Astrocyte (in vitro differentiated cells and primary cell): ENCODE results near the gene KRT28. TPM values are rescaled to one million over a fixed set of nuclear protein-coding genes. Genes with fewer than 3 reads are reported as not detected.

Experiments used
- DNase-seq: peaks from one replicate; pipeline ENCODE4 v3.0.0-alpha.2; 2010; ENCODE audit warnings: low read depth
- FAIRE-seq: peaks from 2 replicates; lab custom pipeline; 2011; peaks lifted over from hg19 to GRCh38; lab: Jason Lieb, UNC
- H2AFZ ChIP-seq: 2 replicates; pipeline ENCODE4 v1.6.0; 2012; ENCODE audit warnings: low read depth, low read length, inconsistent platforms
- H3K27ac ChIP-seq: 2 replicates; pipeline ENCODE4 v1.5.1; 2011; ENCODE audit warnings: low read depth, low read length, inconsistent platforms
- H3K27me3 ChIP-seq: 2 replicates; pipeline ENCODE4 v1.6.0; 2011; ENCODE audit warnings: low read length, inconsistent platforms; ENCODE audit not compliant: insufficient read depth
- H3K36me3 ChIP-seq: 2 replicates; pipeline ENCODE4 v1.5.1; 2011; ENCODE audit warnings: low read length, inconsistent platforms; ENCODE audit not compliant: insufficient read depth
- H3K4me1 ChIP-seq: 2 replicates; pipeline ENCODE4 v1.5.1; 2011; ENCODE audit warnings: low read length, inconsistent platforms; ENCODE audit not compliant: insufficient read depth
- H3K4me2 ChIP-seq: 2 replicates; pipeline ENCODE4 v1.6.0; 2012; ENCODE audit warnings: low read length, inconsistent platforms
- H3K4me3 ChIP-seq: 2 replicates; pipeline ENCODE4 v1.5.1; 2011; ENCODE audit warnings: low read depth, mild to moderate bottlenecking, low read length, inconsistent platforms; ENCODE audit not compliant: insufficient read depth
- H3K79me2 ChIP-seq: 2 replicates; pipeline ENCODE4 v1.6.0; 2012; ENCODE audit warnings: mild to moderate bottlenecking, low read length, inconsistent platforms; ENCODE audit not compliant: insufficient read depth
- H3K9ac ChIP-seq: 2 replicates; pipeline ENCODE4 v1.6.0; 2012; ENCODE audit warnings: mild to moderate bottlenecking, low read length, inconsistent platforms
- H3K9me3 ChIP-seq: 2 replicates; pipeline ENCODE4 v1.5.1; 2012; ENCODE audit warnings: low read depth, mild to moderate bottlenecking, low read length, inconsistent platforms; ENCODE audit not compliant: insufficient read depth
- H4K20me1 ChIP-seq: 2 replicates; pipeline ENCODE4 v1.6.0; 2012; ENCODE audit warnings: low read length, inconsistent platforms; ENCODE audit not compliant: insufficient read depth
- H3K27ac Mint-ChIP-seq: one replicate; pipeline ENCODE4 v1.8.0; 2021; ENCODE audit warnings: mild to moderate bottlenecking, mixed read lengths; ENCODE audit not compliant: unreplicated experiment
- H3K27me3 Mint-ChIP-seq: one replicate; pipeline ENCODE4 v1.8.0; 2021; ENCODE audit warnings: low read depth, mixed read lengths; ENCODE audit not compliant: unreplicated experiment
- H3K36me3 Mint-ChIP-seq: one replicate; pipeline ENCODE4 v1.8.0; 2021; ENCODE audit warnings: low read depth, mixed read lengths; ENCODE audit not compliant: unreplicated experiment
- H3K4me1 Mint-ChIP-seq: one replicate; pipeline ENCODE4 v1.8.0; 2021; ENCODE audit warnings: low read depth, mixed read lengths; ENCODE audit not compliant: unreplicated experiment
- H3K4me3 Mint-ChIP-seq: one replicate; pipeline ENCODE4 v1.8.0; 2021; ENCODE audit warnings: mild to moderate bottlenecking, moderate library complexity, mixed read lengths; ENCODE audit not compliant: unreplicated experiment
- H3K9me3 Mint-ChIP-seq: one replicate; pipeline ENCODE4 v1.8.0; 2021; ENCODE audit warnings: mild to moderate bottlenecking, mixed read lengths; ENCODE audit not compliant: unreplicated experiment
- CTCF ChIP-seq: IDR thresholded peaks from 2 replicates; pipeline ENCODE4 v1.5.1; 2011; ENCODE audit warnings: low read depth, mild to moderate bottlenecking, inconsistent platforms, low read length, moderate library complexity; ENCODE audit not compliant: insufficient read depth
- EZH2 ChIP-seq: IDR thresholded peaks from 2 replicates; pipeline ENCODE4 v1.6.1; 2012; ENCODE audit warnings: mild to moderate bottlenecking, low read length, inconsistent platforms; ENCODE audit not compliant: insufficient read depth
- total RNA-seq: library from RNA; stranded (reverse); gene quantifications from 2 replicates; pipeline ENCODE4 v1.2.1, GENCODE V29; 2021

KRT28 gene
- total RNA-seq, 1 donor from 2014 or later = not detected

- H3K36me3 Mint-ChIP-seq = no peaks in the 10 kb centered on the region
- no peaks in the 10 kb centered on the region for H3K79me2 ChIP-seq
- DNase-seq (no peak), FAIRE-seq (no peak)
- H3K4me2 ChIP-seq = no peak overlapping the region
- no peaks in the 10 kb centered on the region for H3K9me3 Mint-ChIP-seq
- no peaks in the 10 kb centered on the region for H3K9me3 ChIP-seq
- H3K27ac Mint-ChIP-seq = no peak overlapping the region
- peaks cover 13% of the 10 kb centered on the region for H3K27me3 Mint-ChIP-seq
- TF ChIP-seq EZH2 = no peak
- TF ChIP-seq CTCF = no peak
- no peak overlapping the region for H3K9ac ChIP-seq
- no peak overlapping the region for H2AFZ ChIP-seq
- H4K20me1 ChIP-seq = no peaks in the 10 kb centered on the region
- H3K4me3 Mint-ChIP-seq = no peak overlapping the region
- H3K27me3 ChIP-seq = peaks cover 2% of the 10 kb centered on the region
- H3K4me3 ChIP-seq = no peak overlapping the region
- H3K27ac ChIP-seq = no peak overlapping the region
- no peaks in the 10 kb centered on the region for H3K4me1 Mint-ChIP-seq
- no peaks in the 10 kb centered on the region for H3K36me3 ChIP-seq
- no peaks in the 10 kb centered on the region for H3K4me1 ChIP-seq
Observed at GRCh38 chr17:40841246-40841645, 41.5 kb upstream of the KRT28 start.

- no peaks in the 10 kb centered on the region for H3K9me3 ChIP-seq
- no peak overlapping the region for H3K27ac ChIP-seq
- Mint-ChIP-seq H3K36me3 (no peaks in the 10 kb centered on the region), H3K27ac (no peak overlapping the region), H3K9me3 (no peaks in the 10 kb centered on the region), H3K27me3 (peaks cover 11% of the 10 kb centered on the region), H3K4me1 (no peaks in the 10 kb centered on the region), H3K4me3 (no peak overlapping the region)
- no peak overlapping the region for H3K9ac ChIP-seq
- TF ChIP-seq CTCF (no peak), EZH2 (no peak)
- peaks cover 3% of the 10 kb centered on the region for H3K36me3 ChIP-seq
- no peak overlapping the region for H3K4me2 ChIP-seq
- DNase-seq (no peak), FAIRE-seq (no peak)
- no peak overlapping the region for H3K4me3 ChIP-seq
- no peak overlapping the region for H2AFZ ChIP-seq
- no peaks in the 10 kb centered on the region for H3K4me1 ChIP-seq
- H3K27me3 ChIP-seq = peaks cover 2% of the 10 kb centered on the region
- H3K79me2 ChIP-seq = no peaks in the 10 kb centered on the region
- no peaks in the 10 kb centered on the region for H4K20me1 ChIP-seq
Observed at GRCh38 chr17:40839194-40839593, 39.4 kb upstream of the KRT28 start.

- Histone ChIP-seq H3K27me3 (no peaks in the 10 kb centered on the region), H3K4me1 (no peaks in the 10 kb centered on the region), H3K79me2 (no peaks in the 10 kb centered on the region), H3K4me2 (no peak overlapping the region), H3K27ac (no peak overlapping the region), H3K9ac (no peak overlapping the region), H4K20me1 (no peaks in the 10 kb centered on the region), H2AFZ (no peak overlapping the region), H3K4me3 (no peak overlapping the region), H3K9me3 (no peaks in the 10 kb centered on the region), H3K36me3 (peaks cover 3% of the 10 kb centered on the region)
- Mint-ChIP-seq H3K27me3 (no peaks in the 10 kb centered on the region), H3K9me3 (no peaks in the 10 kb centered on the region), H3K27ac (no peak overlapping the region), H3K4me1 (no peaks in the 10 kb centered on the region), H3K4me3 (no peak overlapping the region), H3K36me3 (no peaks in the 10 kb centered on the region)
- DNase-seq (no peak), FAIRE-seq (no peak)
- no peak for TF ChIP-seq EZH2
- TF ChIP-seq CTCF = no peak
Observed at GRCh38 chr17:40836020-40836419, 36.3 kb upstream of the KRT28 start.
